HG03442 (cell line): ENCODE results near the gene CYS1.
"Not testable (repeated sequence)": the region's sequence is repeated elsewhere in the genome, so short reads cannot be mapped to it uniquely, and the experiment has no call there.

Experiments used
- ATAC-seq: cut with Tn5 transposase; IDR thresholded peaks from one replicate; pipeline ENCODE4 v1.9.1; 2021; ENCODE audit warnings: mild to moderate bottlenecking, moderate library complexity; ENCODE audit not compliant: unreplicated experiment

Gene CYS1

GRCh38 chr2:10014418-10015190, 65.6 kb downstream of the CYS1 start:
- no peak for ATAC-seq

- not testable (repeated sequence) for ATAC-seq
These were observed 66.4 kb downstream of the CYS1 start for GRCh38 chr2:10013651-10014417.

DNA sequence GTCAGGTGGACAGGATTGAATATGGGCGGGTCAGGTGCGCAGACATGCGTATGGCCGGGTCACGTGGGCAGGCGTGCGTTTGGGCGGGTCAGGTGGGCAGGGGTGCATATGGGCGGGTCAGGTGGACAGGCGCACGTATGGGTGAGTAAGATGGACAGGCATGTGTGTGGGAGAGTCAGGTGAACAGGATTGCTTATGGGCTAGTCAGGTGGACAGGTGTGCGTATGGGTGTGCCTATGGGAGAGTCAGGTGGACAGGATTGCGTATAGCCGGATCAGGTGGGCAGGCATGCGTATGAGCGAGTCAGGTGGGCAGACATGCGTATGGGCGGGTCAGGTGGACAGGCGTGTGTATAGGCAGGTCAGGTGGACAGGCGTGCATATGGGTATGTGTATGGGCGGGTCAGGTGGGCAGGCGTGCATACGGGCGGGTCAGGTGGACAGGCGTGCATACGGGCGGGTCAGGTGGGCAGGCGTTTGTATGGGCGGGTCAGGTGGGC, 67.2 kb downstream of the CYS1 start:
- no peak for ATAC-seq

DNA sequence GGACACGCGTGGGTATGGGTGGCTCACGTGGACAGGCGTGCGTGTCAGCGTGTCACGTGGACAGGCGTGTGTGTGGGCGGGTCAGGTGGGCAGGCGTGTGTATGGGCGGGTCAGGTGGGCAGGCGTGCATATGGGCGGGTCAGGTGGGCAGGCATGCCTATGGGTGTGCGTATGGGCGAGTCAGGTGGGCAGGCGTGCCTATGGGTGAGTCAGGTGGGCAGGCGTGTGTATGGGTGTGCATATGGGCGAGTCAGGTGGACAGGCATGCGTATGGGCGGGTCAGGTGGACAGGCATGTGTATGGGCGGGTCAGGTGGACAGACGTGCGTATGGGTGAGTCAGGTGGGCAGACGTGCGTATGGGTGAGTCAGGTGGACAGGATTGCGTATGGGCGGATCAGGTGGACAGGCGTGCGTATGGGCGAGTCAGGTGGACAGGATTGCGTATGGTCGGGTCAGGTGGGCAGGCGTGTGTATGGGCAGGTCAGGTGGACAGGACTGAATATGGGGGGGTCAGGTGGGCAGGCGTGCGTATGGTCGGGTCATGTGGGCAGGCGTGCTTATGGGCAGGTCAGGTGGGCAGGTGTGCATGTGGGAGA, 67.7 kb downstream of the CYS1 start:
- ATAC-seq = not testable (repeated sequence)

- not testable (repeated sequence) for ATAC-seq
These were observed 68.4 kb downstream of the CYS1 start for GRCh38 chr2:10011606-10012325.

DNA sequence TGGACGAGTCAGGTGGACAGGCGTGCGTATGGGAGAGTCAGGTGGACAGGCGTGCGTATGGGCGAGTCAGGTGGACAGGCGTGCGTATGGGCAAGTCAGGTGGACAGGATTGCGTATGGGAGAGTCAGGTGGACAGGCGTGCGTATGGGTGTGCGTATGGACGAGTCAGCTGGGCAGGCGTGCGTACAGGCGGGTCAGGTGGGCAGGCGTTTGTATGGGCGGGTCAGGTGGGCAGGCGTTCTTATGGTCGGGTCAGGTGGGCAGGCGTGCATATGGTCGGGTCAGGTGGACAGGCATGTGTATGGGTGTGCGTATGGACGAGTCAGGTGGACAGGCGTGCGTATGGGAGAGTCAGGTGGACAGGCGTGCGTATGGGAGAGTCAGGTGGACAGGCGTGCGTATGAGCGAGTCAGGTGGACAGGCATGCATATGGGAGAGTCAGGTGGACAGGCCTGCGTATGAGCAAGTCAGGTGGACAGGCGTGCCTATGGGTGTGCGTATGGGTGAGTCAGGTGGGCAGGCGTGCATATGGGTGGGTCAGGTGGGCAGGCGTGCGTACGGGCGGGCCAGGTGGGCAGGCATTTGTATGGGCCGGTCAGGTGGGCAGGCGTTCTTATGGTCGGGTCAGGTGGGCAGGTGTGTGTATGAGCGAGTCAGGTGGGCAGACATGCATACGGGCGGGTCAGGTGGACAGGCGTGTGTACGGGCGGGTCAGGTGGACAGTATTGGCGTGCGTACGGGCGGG, 69.2 kb downstream of the CYS1 start:
- ATAC-seq = not testable (repeated sequence)

DNA sequence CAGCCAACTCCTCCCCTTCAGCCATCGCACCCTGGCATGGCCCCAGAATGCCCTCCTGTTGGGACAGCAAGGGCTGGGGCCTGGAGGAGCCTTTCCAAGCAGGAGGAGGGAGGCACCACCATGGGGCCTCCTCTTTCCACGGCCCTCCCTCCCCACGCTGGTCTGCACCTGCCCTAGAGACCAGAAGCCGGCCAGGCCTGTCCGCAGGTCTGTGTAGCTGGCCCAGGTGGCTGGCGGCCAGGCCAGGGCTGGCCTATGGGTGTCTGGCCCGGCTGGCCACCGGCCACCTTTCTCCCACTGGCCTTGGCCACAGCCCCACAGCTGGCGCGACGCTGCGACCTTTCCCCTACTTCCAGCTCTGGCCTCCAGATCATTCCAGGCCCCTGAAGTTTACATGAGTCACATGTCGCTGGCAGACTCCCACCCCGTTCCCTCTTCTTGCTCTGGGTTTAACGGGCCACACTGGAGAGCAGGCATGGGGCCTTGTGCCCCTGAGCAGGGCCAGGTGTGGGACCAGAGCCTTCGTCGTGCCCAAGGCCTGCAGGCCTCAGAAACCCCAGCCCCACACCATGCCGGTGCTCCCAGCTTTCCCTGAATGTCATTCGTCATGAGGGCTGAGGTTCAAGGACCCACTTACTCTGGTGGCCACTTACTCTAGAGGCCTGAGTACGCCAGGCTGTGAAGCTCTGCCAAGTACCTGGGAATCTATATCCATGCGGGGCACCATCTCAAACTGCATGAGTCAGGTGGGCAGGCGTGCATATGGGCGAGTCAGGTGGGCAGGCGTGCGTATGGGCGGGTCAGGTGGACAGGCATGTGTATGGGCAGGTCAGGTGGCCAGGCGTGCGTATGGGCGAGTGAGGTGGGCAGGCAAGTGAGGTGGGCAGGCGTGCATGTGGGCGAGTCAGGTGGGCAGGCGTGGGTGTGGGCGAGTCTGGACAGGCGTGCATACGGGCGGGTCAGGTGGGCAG, 70.1 kb downstream of the CYS1 start:
- no peak for ATAC-seq

DNA sequence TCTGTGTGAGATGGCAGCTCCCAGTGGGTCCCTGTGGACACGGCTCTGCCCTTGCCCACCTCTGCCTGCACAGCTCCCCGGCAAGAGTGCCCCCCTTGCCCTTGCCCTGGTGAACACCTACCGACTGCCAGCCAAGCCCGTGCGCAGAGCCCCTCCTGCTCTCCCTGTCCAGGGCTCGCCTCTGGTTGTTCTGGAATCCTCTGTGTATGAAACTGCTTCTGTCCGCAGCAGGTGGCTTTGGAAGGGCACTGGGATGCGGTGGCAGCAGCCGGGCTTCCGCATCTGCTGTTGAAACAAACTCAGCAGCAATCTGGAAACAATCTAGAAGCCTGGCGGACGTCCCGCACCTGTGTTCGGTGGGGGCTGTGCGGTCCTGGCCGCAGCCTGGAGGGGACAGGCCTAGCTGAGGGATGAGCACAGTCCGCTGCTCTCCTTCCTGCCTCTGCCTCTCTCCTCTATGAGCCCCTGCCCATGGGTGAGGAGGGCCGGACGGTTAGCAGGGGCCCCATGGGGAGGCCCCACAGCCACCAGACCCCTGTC, 70.9 kb downstream of the CYS1 start:
- ATAC-seq = no peak

DNA sequence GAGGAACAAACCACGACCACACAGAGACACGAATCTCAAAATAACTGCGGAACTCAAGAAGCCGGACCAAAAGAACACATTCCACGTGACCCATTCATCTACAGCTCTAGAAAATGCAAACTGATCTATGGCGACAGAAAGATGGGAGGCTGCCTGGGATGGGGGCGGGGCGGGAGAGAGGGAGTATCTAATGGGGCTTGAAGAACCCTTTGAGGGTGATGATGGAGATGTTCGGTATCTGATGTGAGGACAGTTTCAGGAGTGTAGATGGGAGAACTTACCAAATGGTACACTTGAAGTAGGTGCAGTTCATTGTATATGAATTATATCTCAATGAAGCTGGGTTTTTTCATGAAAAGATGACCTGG, 71.4 kb downstream of the CYS1 start:
- ATAC-seq = no peak

DNA sequence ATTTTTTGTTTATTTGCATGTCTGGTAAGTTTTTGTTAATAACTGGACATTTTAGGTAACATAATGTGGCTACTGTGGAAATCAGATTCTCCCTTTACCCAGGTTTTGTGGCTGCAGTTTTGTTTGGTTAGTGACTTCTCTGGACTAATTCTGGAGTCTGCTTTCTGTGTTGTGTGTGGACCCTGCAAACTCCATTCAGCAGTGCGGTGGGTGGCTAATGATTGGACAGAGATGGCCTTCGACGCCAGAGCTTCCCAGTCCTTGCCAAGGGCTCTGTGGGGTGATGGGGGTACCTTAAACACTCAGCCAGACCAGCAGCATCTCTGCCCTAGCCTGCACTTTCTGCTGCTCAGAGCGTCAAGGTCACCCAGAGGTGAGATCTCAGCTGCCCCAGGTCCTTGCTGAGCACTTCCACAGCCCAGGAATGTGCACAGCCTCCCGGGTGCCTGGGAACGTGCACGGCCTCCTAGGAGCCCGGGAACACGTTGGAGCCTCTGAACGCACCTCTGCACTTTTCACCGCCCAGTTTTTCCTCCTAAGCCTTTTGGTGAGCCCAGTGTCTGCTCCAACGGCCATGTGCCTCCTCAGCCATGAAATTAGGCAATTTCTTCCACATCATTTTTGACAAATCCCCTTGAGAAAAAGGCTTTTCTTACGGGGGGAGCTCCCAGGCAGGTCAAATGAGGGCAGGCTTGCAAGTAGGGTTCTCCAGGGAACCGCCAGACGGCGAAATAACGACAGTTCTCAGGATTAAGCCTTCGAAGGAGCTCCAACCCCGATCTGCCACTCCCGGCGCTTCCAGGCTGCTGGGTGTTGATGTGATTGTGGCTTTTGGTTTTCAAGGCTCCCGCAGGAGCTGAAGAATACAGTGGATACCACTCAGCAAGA, 72.0 kb downstream of the CYS1 start:
- no peak for ATAC-seq

- no peak for ATAC-seq
These were observed 72.8 kb downstream of the CYS1 start for GRCh38 chr2:10007435-10007834.
